Myocyte (in vitro differentiated cells): ENCODE results near the gene KIF16B. TPM values are rescaled to one million over a fixed set of nuclear protein-coding genes. Genes with fewer than 3 reads are reported as not detected.

ENCODE experiments used
- DNase-seq: peaks from one replicate; pipeline ENCODE4 v3.0.0-alpha.2; 2012; ENCODE audit warnings: low read depth
- total RNA-seq: library from RNA; depleted of rRNA; stranded (reverse); fragments of >200 nt; gene quantifications from 2 replicates; pipeline ENCODE4 v1.2.3, GENCODE V29; 2014

The KIF16B gene
- total RNA-seq, 1 donor from 2014 or later, result 16.0 TPM

- DNase-seq, result no peak
Measured at GRCh38 chr20:16404171-16404570, 169.1 kb downstream of the KIF16B start.

GRCh38 chr20:16400234-16400633, 173.0 kb downstream of the KIF16B start:
- DNase-seq, result peak; percentile 63

GRCh38 chr20:16399801-16400200, 173.4 kb downstream of the KIF16B start:
- DNase-seq, result no peak

GRCh38 chr20:16397086-16397485, 176.2 kb downstream of the KIF16B start:
- DNase-seq, result peak; percentile 47

- no peak for DNase-seq
Measured at GRCh38 chr20:16395366-16395765, 177.9 kb downstream of the KIF16B start.

GRCh38 chr20:16394784-16395183, 178.5 kb downstream of the KIF16B start:
- no peak for DNase-seq

- DNase-seq, result no peak
Measured at GRCh38 chr20:16393836-16394235, 179.4 kb downstream of the KIF16B start.

GRCh38 chr20:16393297-16393696, 180.0 kb downstream of the KIF16B start:
- DNase-seq, result no peak

GRCh38 chr20:16392346-16392745, 180.9 kb downstream of the KIF16B start:
- DNase-seq, result no peak

- DNase-seq, result no peak
Measured at GRCh38 chr20:16390991-16391390, 182.3 kb downstream of the KIF16B start.

- DNase-seq, result no peak
Measured at GRCh38 chr20:16388731-16389130, 184.5 kb downstream of the KIF16B start.

- no peak for DNase-seq
Measured at GRCh38 chr20:16387666-16388065, 185.6 kb downstream of the KIF16B start.

- no peak for DNase-seq
Measured at GRCh38 chr20:16385891-16386290, 187.4 kb downstream of the KIF16B start.

- peak; percentile 60 for DNase-seq
Measured at GRCh38 chr20:16385462-16385861, 187.8 kb downstream of the KIF16B start.

- no peak for DNase-seq
Measured at GRCh38 chr20:16381444-16381843, 191.8 kb downstream of the KIF16B start.

GRCh38 chr20:16378712-16379370, 194.4 kb downstream of the KIF16B start:
- peak; percentile 11 for DNase-seq

- no peak for DNase-seq
Measured at GRCh38 chr20:16378122-16378521, 195.1 kb downstream of the KIF16B start.

- DNase-seq, result no peak
Measured at GRCh38 chr20:16369441-16369840, 203.8 kb downstream of the KIF16B start.

- peak; percentile 27 for DNase-seq
Measured at GRCh38 chr20:16368645-16369292, 204.5 kb downstream of the KIF16B start.

GRCh38 chr20:16367948-16368560, 205.2 kb downstream of the KIF16B start:
- no peak for DNase-seq

- no peak for DNase-seq
Measured at GRCh38 chr20:16366529-16366928, 206.7 kb downstream of the KIF16B start.

GRCh38 chr20:16364320-16364687, 208.9 kb downstream of the KIF16B start:
- DNase-seq, result peak; percentile 6
